ENCODE data around the gene SLC39A2.

SLC39A2 gene

DNA sequence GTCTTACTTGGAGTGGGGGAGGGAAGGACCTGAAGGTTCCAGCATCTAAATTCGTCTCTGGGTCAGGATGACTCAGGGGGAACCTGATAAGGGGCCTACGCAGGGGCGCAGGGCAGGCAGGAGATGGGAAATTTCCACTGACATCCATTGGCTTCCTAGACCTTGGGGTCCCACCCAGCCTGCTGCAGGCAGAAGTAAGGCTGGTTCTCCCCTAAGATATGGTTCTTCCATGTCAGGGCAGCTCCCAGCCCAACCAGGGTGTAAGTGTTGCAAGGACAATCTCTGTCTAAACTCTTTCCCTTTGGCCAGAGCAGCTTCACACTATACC is 27.9 kb downstream of the SLC39A2 start:
- TF ChIP-seq, protein P1, sequence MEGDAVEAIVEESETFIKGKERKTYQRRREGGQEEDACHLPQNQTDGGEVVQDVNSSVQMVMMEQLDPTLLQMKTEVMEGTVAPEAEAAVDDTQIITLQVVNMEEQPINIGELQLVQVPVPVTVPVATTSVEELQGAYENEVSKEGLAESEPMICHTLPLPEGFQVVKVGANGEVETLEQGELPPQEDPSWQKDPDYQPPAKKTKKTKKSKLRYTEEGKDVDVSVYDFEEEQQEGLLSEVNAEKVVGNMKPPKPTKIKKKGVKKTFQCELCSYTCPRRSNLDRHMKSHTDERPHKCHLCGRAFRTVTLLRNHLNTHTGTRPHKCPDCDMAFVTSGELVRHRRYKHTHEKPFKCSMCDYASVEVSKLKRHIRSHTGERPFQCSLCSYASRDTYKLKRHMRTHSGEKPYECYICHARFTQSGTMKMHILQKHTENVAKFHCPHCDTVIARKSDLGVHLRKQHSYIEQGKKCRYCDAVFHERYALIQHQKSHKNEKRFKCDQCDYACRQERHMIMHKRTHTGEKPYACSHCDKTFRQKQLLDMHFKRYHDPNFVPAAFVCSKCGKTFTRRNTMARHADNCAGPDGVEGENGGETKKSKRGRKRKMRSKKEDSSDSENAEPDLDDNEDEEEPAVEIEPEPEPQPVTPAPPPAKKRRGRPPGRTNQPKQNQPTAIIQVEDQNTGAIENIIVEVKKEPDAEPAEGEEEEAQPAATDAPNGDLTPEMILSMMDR (IDR thresholded peaks at IDR 0.05; ENCODE audit: low read depth, low read length, missing control alignments): no peak
- in situ Hi-C loops (cut with HindIII; ENCODE audit: low sequenced_read_pairs): no loop called here
- DNase-seq (ENCODE audit: low read depth): no peak
- no peak overlapping the region for H3K4me3 ChIP-seq (ENCODE audit: low read depth, low read length)

DNA sequence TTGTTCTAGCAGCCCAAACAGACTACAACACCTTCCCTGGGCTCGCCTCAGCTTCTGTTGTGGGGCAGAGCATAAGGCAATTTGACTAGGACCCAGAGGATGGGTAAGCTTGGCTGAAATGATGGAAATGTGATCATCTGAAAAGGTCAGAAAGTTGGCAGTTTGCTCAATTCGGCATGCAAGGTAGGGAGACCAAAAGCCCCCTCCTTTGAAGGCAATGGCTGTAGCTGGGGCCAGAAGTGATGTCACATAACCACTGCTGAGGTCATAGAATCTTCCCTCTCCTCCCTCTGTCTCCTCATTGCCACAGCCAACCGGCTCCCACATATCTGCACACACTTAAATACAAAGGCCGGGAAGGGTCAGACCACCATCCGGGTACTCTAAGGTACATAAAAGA is 30.8 kb downstream of the SLC39A2 start, which contains the start of gene TPPP2:
TSS of gene TPPP2 (plus strand) at position 301 of the 400 bp plus-strand sequence. CDS start 365 bp downstream, outside the sequence.
- in situ Hi-C loops (cut with HindIII; ENCODE audit: low sequenced_read_pairs): no loop called here
- no peak within 1 kb of the TSS for H3K4me3 ChIP-seq (ENCODE audit: low read depth, low read length)
- no peak for DNase-seq (ENCODE audit: low read depth)
- TF ChIP-seq, protein P1 (IDR thresholded peaks at IDR 0.05; ENCODE audit: low read depth, low read length, missing control alignments): no peak

DNA sequence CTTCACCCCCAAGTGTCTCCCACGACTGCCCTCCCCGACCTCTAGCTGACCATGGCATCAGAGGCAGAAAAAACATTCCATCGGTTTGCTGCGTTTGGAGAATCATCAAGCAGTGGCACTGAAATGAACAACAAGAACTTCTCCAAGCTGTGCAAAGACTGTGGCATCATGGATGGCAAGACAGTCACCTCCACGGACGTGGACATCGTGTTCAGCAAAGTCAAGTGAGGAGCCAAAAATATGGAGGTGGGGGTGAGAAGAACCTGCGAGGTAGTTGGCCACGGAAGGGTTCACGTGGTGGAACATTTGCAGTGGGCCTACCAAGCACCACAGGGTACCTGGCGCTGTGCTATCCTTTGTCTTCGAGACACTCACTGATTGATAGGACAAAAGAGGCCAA is 31.4 kb downstream of the SLC39A2 start:
- TF ChIP-seq, protein P1 (IDR thresholded peaks at IDR 0.05; ENCODE audit: low read depth, low read length, missing control alignments): no peak
- no peak overlapping the region for H3K4me3 ChIP-seq (ENCODE audit: low read depth, low read length)
- in situ Hi-C loops (cut with HindIII; ENCODE audit: low sequenced_read_pairs): no loop called here
- DNase-seq (ENCODE audit: low read depth): no peak

DNA sequence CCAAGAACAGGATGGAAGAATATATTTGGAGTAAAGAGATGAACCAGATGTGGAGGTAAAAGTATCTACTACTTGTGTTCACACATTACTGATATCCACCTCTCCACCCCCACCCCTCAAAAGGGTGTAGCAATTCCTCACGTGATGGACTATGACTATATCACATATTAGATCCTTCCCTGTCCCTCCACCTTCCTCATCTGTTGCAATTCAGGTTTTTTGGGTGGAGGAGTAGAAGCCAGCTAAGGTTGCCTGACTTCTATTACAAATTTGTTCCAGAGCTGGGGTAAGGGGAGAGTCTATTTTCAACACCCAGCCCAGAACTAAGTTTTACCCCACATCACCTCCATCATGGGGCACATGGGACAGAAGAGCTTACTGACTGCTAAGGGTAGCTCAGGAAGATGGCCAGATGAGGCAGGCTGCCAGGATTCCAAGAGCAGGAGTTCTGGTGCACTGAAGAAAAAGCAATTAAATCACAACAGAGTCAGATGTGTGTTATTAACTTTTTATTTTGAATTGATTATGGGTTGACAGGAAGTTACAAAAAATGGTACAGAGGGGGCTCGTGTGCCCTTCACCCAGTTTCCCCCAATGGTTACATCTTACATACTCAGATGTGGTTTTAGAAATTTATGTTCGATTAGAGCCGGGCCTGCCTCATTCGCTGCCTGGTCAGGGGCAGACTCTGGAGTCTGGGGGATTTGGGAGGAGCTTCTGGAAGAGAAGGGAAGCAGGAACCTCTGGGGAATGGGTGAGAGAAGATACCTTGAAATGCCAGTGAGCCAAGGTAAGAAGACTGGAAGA is 33.4 kb downstream of the SLC39A2 start:
- H3K4me3 ChIP-seq (ENCODE audit: low read depth, low read length): no peak overlapping the region
- DNase-seq (ENCODE audit: low read depth): no peak
- in situ Hi-C loops (cut with HindIII; ENCODE audit: low sequenced_read_pairs): no loop called here
- TF ChIP-seq, protein P1 (IDR thresholded peaks at IDR 0.05; ENCODE audit: low read depth, low read length, missing control alignments): no peak

DNA sequence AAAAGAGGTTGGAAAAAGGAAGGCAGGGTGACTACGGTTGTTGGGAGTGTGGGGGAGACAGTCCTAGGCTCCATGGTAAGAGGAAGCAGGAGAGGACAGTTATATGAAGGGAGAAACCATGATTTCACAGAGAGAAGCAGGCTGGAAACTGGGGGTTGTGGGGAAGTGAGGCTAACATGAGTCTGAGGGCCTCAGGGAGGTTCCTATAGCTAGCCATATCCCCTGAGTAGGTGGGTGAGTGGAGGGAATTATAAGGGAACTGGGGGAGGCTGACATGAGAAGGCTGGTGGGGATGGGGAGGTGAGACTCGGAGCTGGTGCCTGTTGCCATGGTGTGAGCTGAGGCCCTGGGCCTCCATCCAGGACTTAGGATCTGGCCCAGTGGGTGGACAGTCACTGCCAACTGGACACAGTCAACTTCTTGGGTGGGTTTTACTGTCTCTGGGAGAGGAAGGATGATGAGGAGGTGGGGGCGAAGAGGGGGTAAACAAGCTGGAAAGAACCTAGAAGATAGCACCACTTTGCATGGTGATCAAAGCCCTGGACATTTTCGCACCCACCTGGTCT is 34.1 kb downstream of the SLC39A2 start:
- TF ChIP-seq, protein P1 (IDR thresholded peaks at IDR 0.05; ENCODE audit: low read depth, low read length, missing control alignments): no peak
- no peak for DNase-seq (ENCODE audit: low read depth)
- in situ Hi-C loops (cut with HindIII; ENCODE audit: low sequenced_read_pairs): no loop called here
- H3K4me3 ChIP-seq (ENCODE audit: low read depth, low read length): no peak overlapping the region

DNA sequence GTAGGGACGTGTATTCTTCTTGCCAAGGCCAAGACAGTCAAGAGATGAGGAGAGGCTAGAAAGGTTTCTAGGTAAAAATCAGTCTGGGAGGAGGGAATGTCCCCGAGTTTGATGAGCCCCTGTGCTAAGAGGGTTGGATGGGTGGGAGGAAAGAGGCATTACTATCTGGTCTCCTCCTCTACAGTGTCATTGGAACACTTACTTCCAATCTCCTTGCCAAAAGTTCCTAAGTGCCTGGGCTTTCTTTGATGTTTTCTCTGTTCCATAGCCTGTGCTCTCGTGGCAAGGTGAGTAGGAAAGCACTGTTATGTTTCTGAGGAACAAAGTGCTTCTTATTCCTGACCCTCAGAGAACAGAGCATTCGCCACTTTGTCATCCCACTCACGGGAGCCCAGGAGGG is 35.6 kb downstream of the SLC39A2 start, which contains the start of gene RNASE13:
TSS of gene RNASE13 (minus strand) at position 101 of the 400 bp plus-strand sequence. CDS start 519 bp downstream, outside the sequence.
- TF ChIP-seq, protein P1 (IDR thresholded peaks at IDR 0.05; ENCODE audit: low read depth, low read length, missing control alignments): no peak
- DNase-seq (ENCODE audit: low read depth): no peak
- in situ Hi-C loops (cut with HindIII; ENCODE audit: low sequenced_read_pairs): no loop called here

More for the DNA sequence above, 35.6 kb downstream of the SLC39A2 start, which contains the start of gene RNASE13:
- H3K4me3 ChIP-seq (ENCODE audit: low read depth, low read length): no peak within 1 kb of the TSS

Measured in astrocyte of the cerebellum (primary cell).